Psoas muscle (tissue), 8 donors: ENCODE data around the gene ZIC5. TPM values are rescaled to one million over a fixed set of nuclear protein-coding genes. Genes with fewer than 3 reads are reported as not detected.

Experiments used
- ATAC-seq, 4 donors: fragments of 200-7000 bp; cut with Tn5 transposase; one replicate each; pipeline ENCODE4 v1.9.1; 2020; ENCODE audit warnings: moderate library complexity in 3 of 4, mild to moderate bottlenecking in 2 of 4
- DNase-seq, 2 donors: peaks; one replicate each; pipeline ENCODE4 v3.0.0-alpha.2; 2020
- H3K27ac ChIP-seq: fragments of 200-600 bp; one replicate; pipeline ENCODE4 v1.8.0; 2022
- H3K27me3 ChIP-seq, 3 donors: fragments of 200-600 bp in 1 of 3; one replicate each; pipeline versions ENCODE4 v1.6.1 to v1.8.0; 2013 to 2022; ENCODE audit warnings: low read length in 2 of 3, mild to moderate bottlenecking in 2 of 3, moderate library complexity in 1 of 3; ENCODE audit not compliant: insufficient read depth in 3 of 3
- H3K36me3 ChIP-seq, 2 donors: fragments of 200-600 bp in 1 of 2; one replicate each; pipeline versions ENCODE4 v1.6.1 to v1.8.0; 2013 to 2022; ENCODE audit warnings: low read depth in 1 of 2, mild to moderate bottlenecking in 1 of 2, moderate library complexity in 1 of 2; ENCODE audit not compliant: insufficient read depth in 1 of 2
- H3K4me1 ChIP-seq: fragments of 200-600 bp; one replicate; pipeline ENCODE4 v1.8.0; 2022
- H3K4me3 ChIP-seq: fragments of 200-600 bp; one replicate; pipeline ENCODE4 v1.8.0; 2022; ENCODE audit warnings: mild to moderate bottlenecking
- H3K9me3 ChIP-seq: fragments of 200-600 bp; one replicate; pipeline ENCODE4 v1.8.0; 2022
- whole genome bisulfite sequencing, 3 donors: extraction: QIAGEN DNeasy Blood & Tissue Kit; methylation state at CpG; one replicate each; pipeline versions ENCODE4 v1.1.6 to v1.1.7; 2013; 5-methylcytosine and 5-hydroxymethylcytosine counted together
- intact Hi-C, 2 donors: fragments of 100-400 bp; cut with DNase I; formaldehyde crosslinking; loops; one replicate each; pipeline versions ENCODE4 v1.11.0 to v1.14.2; 2022
- polyA plus RNA-seq, 3 donors: library from polyadenylated mRNA; stranded (reverse); fragments of 200-250 nt; gene quantifications; one replicate each; pipeline ENCODE4 v1.2.3, GENCODE V29; 2013
- total RNA-seq, 4 donors: library from RNA; stranded (reverse); fragmentation: NEBNext Ultra II Directional in 2 of 4; extraction: Animal tissue kit (Norgen Biotek cat#: 25700) in 2 of 4; gene quantifications; one replicate each; pipeline versions ENCODE4 v1.2.1 to v1.2.4, GENCODE V29; 2021 to 2023
- TF ChIP-seq, protein P1 (sequence below): fragments of 200-600 bp; IDR thresholded peaks from one replicate; pipeline ENCODE4 v1.8.0; 2022; ENCODE audit warnings: antibody characterized with exemption
- donor health status: healthy with polysubstance abuse.
- donor health status: DM: no; HTN: no; CAD: no; lungs with moderate emphysema.
- donor health status: Bipolar disorder and iron deficiency.
- donor health status: healthy.
- donor health status: DM: yes; HTN: yes; CAD: no.
- donor health status: DM: no; HTN: no; CAD: no.
- donor health status: DM: no; HTN: no; CAD: no.
- donor health status: DM: yes; HTN: yes; CAD: no.

Gene ZIC5
- total and polyA plus RNA-seq, 7 donors, result not detected

DNA sequence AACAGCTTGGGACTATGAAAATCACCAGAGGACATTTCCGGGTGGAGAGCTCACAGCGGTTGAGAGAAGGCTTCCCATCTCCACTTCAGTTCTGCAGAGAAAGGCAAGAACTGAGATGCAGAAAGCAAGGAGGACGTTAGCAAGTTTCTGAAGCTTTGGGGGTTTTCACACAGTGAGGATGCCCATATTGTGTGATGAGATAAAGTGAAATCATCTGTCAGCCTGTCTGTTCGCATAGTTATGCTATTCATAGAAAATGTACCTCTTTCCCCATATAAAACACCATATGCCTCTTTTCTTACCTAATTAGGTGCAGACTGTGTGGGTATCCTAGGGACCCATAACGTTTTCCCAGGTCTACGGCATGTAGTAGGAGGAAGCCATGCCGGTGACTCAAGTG, 27.5 kb downstream of the ZIC5 start:
- ATAC-seq, result no peak
- TF ChIP-seq, protein P1, sequence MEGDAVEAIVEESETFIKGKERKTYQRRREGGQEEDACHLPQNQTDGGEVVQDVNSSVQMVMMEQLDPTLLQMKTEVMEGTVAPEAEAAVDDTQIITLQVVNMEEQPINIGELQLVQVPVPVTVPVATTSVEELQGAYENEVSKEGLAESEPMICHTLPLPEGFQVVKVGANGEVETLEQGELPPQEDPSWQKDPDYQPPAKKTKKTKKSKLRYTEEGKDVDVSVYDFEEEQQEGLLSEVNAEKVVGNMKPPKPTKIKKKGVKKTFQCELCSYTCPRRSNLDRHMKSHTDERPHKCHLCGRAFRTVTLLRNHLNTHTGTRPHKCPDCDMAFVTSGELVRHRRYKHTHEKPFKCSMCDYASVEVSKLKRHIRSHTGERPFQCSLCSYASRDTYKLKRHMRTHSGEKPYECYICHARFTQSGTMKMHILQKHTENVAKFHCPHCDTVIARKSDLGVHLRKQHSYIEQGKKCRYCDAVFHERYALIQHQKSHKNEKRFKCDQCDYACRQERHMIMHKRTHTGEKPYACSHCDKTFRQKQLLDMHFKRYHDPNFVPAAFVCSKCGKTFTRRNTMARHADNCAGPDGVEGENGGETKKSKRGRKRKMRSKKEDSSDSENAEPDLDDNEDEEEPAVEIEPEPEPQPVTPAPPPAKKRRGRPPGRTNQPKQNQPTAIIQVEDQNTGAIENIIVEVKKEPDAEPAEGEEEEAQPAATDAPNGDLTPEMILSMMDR, result no peak
- peaks cover 5 to 75% (median 14%) of the 10 kb centered on the region in 3 donors for H3K27me3 ChIP-seq

DNA sequence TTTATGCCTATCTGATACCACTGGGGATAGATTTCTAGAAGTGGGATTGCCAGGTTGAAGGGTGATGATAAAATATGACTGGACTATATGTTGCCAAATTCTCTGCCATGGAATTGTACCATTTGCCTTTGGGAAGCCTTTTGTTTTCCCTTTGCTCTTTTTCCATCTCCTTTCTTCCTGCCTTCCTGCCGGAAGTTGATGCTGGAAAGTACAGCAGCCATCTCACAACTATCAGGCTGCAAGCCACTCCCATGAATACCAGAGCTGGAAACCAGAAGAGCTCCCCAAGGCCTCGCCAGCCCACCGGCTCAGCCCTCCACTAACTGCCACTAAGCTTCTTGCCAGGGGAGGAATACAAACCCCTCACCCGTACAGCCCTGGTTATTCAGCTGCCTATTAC, 29.7 kb downstream of the ZIC5 start:
- Histone ChIP-seq H3K27ac (no peak overlapping the region), H3K36me3 (no peaks in the 10 kb centered on the region), H3K27me3 (peaks cover 5 to 59% (median 11%) of the 10 kb centered on the region in 3 donors), H3K4me3 (no peak overlapping the region), H3K9me3 (no peaks in the 10 kb centered on the region), H3K4me1 (no peaks in the 10 kb centered on the region)
- intact Hi-C loops, result no loop called here
- WGBS, 3 donors, result 53 to 68% (median 63%) methylated on average over 4 of the region's 4 CpGs
- TF ChIP-seq, protein P1, result no peak
- ATAC-seq (no peak), DNase-seq (no peak)

More for the DNA sequence above, 27.5 kb downstream of the ZIC5 start:
- Histone ChIP-seq H3K36me3 (no peaks in the 10 kb centered on the region), H3K4me3 (no peak overlapping the region), H3K4me1 (no peaks in the 10 kb centered on the region), H3K27ac (no peak overlapping the region), H3K9me3 (no peaks in the 10 kb centered on the region)
- intact Hi-C loops, result no loop called here
- DNase-seq, result no peak
- WGBS, 3 donors, result 71 to 75% (median 74%) methylated on average over 7 of the region's 7 CpGs

DNA sequence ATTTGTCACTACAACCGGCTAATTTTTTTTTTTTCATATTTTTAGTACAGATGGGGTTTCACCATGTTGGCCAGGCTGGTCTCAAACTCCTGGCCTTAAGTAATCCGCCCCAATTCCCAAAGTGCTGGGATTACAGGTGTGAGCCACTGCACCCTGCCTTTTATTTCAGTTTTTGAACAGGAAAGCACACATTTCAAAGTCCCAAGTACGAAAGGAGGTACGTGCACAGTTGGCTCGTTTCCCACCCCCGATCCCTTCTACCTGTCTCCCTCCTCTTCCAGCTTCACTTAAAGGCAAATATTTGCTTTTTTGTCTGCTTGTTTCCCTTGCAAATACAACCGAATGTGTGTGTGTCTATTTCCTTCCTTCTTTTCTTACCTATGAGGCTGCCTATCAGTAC, 30.5 kb downstream of the ZIC5 start:
- Histone ChIP-seq H3K4me3 (no peak overlapping the region), H3K27me3 (peaks cover 5 to 54% (median 10%) of the 10 kb centered on the region in 3 donors), H3K9me3 (no peaks in the 10 kb centered on the region), H3K4me1 (no peaks in the 10 kb centered on the region), H3K36me3 (no peaks in the 10 kb centered on the region), H3K27ac (no peak overlapping the region)
- TF ChIP-seq, protein P1, result no peak
- ATAC-seq (no peak), DNase-seq (no peak)
- intact Hi-C loops, result no loop called here
- WGBS, 3 donors, result 62 to 69% (median 67%) methylated on average over 7 of the region's 7 CpGs

DNA sequence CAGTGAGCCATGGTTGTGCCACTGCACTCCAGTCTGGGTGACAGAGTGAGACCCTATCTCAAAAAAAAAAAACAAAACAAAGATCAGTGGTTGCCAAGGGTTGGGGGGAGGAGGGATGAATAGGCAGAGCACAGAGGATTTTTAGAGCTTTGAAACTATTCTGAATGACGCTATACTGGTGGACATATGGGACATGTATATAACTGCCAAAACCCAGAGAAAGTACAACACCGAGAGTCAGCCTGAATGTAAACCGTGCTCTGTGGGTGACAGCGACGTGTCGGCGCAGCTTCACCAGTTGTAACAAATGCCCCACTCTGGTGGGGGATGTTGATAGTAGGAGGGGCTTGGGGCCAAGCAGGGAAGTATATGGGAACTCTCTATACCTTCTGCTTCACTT, 32.9 kb downstream of the ZIC5 start:
- no peak overlapping the region for H3K4me3 ChIP-seq
- H3K27ac ChIP-seq, result no peak overlapping the region
- peaks cover 0 to 52% (median 5%) of the 10 kb centered on the region in 3 donors for H3K27me3 ChIP-seq
- WGBS, 3 donors, result 38 to 45% (median 42%) methylated on average over 7 of the region's 7 CpGs
- TF ChIP-seq, protein P1, result no peak
- no peaks in the 10 kb centered on the region for H3K9me3 ChIP-seq
- intact Hi-C loops, result no loop called here
- no peak for ATAC-seq
- no peak for DNase-seq
- H3K36me3 ChIP-seq, result no peaks in the 10 kb centered on the region
- no peaks in the 10 kb centered on the region for H3K4me1 ChIP-seq

DNA sequence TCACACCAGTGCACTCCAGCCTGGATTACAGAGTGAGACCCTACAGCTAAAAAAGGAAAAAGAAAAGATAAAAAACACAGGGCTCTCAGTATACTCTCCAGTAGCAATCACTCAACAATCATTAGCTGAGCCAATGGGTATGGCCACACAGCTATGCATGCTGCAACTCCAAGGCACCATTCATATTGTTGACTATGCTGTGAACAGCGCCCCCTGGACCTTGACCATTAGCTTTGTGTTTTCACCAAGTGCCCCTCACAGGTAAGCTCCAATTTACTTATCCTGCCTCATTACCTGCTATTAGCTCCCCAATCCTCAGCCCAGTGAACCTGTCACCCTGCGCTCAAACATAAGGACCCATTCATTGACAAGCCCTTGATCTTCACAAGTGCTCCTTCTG, 35.8 kb downstream of the ZIC5 start:
- H3K27ac ChIP-seq, result no peak overlapping the region
- TF ChIP-seq, protein P1, result no peak
- WGBS, 3 donors, result 72 to 93% (median 88%) methylated on average over 2 of the region's 2 CpGs
- intact Hi-C loops, result no loop called here
- peaks cover 0 to 30% (median 8%) of the 10 kb centered on the region in 3 donors for H3K27me3 ChIP-seq
- H3K4me3 ChIP-seq, result no peak overlapping the region
- no peak for DNase-seq
- no peak for ATAC-seq
- no peaks in the 10 kb centered on the region for H3K36me3 ChIP-seq
- H3K9me3 ChIP-seq, result no peaks in the 10 kb centered on the region
- no peaks in the 10 kb centered on the region for H3K4me1 ChIP-seq
